MV-4-11 (cell line): ENCODE results near the gene NEK7.
"Not testable (repeated sequence)": the region's sequence is repeated elsewhere in the genome, so short reads cannot be mapped to it uniquely, and the experiment has no call there.

Experiments
- DNase-seq: peaks from one replicate; lab custom pipeline; 2025; lab: John Stamatoyannopoulos, UW

NEK7 gene

DNA sequence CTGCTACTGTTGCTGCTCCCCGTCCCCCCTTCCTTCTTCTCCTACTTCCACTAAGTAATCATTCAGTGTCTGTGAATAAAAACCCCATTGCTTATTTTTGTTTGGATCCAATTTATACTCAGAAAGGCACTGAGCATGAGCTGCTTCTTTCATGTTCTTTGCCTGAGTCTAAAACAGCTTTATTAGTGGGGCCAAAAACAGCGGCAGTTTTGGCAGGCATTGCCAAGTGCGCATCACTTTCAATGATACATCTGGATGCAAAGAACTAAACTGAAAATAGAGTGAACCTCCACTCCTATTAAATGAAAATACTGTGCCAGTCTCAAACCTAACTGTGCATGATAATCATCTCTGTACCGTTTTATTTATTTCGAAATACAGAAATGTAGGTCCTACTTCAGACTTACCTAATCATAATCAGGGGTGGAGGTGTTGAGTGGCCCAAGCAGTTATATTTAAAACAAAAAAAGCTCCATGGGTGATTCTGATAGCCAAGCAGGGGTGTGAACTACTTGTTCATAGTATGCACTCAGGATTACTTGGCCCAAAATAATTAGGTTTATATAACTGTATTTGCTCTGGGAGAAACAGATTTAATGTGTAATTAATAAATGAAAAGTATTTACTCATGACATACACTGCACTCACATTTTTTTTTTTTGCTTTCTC lies 48.4 kb downstream of the NEK7 start:
- DNase-seq = no peak

DNA sequence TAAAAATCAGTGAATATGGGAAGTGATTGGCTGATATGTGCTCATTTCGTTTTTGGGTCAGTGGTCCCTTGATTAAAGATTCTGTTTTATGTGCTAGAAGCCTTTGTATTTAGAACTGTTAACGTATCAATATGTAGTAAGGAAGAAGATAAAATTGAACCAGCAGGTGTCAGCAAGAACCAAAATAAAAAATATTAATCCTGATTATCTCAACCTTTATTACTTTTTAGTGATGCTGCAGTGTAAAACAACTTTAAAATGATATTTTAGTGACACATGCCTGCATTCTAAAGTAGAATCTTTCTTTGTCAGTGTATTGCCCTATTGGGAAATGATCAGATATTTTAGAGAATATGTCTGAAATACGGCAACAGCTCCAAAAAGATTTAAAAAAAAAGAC lies 49.5 kb downstream of the NEK7 start:
- no peak for DNase-seq

DNA sequence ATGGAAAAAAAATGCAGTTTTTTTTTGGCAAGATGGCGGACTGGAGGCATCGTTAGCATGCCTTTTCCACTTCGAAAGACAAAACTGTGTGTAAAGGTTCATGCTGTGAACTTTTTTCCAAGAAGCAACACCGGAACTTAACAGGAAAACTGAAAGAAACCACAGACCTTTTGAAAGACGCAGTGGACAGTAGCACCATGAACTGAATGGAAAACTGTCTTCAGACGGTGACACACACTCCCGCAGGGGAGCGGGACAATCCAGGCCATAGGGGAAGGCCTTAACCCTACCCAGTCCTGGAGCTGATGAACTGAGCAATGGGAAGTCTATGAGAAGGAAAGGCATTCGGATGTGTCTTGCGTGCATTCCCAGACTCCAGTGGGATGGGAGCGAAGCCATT lies 54.9 kb downstream of the NEK7 start:
- no peak for DNase-seq

DNA sequence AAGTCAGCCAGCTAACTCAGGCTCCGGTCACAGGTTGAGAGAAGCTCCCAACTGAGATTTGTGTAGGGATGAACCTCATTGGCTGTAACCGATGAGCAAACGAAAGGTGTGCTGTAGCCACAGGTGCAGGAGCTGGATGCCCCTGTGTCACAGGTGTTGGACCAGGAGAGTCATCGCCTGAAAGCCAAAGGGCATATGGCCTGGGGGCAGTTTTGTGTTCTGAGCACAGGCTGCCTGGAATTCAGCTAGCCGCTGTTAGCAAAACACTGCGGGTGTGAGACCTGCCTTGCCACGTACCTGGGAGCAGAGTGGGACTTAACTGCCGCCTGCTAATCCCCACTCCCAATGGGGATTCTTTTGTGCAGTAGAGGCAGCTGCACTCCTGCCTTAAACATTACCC lies 55.3 kb downstream of the NEK7 start:
- DNase-seq = no peak

DNA sequence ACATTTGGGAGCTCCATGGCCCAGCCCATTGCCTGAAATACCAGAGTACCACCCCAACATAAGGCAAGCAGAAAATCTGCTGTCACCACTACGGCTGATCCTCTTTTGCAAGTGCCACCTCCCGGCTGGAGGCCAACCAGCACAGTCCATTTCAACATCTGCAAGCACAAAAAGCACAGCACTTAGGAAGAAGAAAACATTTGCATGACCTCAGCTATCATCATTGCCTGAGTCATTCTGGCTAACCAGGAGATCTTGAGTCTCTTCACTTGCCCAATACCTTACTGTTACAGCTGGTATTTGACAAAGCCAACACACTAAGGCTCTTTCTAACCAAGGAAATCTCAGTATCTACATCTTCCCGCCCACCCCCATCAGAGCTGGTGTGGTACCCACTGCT lies 55.9 kb downstream of the NEK7 start:
- peak; percentile 84 for DNase-seq

DNA sequence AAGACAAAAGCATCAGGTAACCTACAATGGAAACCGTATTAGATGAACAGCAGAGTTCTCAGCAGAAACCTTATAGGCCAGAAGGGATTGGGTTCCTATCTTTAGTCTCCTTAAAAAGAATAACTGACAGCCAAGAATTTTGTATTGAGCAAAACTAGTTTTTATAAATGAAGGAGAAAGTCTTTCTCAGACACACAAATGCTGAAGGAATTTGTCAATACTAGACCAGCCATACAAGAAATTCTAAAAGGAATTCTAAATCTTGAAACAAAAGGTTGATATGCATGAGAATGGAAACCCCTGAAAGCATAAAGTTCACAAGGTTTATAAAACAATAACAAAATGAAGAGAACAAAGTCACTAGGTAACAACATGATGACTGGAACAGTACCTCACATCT lies 58.1 kb downstream of the NEK7 start:
- no peak for DNase-seq

DNA sequence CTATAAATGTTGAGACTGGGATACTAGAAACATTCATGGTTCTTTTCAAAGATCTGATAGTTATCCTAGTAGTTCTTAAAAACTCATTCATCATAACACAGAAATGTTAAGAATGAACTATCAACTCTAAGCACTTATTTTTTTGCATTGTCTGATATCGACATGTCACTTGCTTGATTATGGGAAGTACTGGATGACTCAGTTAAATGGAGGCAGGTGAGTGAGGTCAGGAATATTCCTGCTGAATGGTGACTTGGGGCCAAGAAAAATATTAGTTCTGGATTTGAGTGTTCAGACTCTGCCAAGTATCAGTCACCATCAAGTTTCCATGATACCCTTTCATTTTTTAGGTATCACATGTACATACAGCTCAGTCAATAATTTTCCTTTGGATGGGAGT lies 63.6 kb downstream of the NEK7 start:
- no peak for DNase-seq

DNA sequence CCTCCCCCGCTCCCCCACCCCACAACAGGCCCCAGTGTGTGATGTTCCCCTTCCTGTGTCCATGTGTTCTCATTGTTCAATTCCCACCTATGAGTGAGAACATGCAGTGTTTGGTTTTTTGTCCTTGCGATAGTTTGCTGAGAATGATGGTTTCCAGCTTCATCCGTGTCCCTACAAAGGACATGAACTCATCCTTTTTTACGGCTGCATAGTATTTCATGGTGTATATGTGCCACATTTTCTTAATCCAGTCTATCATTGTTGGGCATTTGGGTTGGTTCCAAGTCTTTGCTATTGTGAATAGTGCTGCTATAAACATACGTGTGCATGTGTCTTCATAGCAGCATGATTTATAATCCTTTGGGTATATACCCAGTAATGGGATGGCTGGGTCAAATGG lies 70.2 kb downstream of the NEK7 start:
- not testable (repeated sequence) for DNase-seq

DNA sequence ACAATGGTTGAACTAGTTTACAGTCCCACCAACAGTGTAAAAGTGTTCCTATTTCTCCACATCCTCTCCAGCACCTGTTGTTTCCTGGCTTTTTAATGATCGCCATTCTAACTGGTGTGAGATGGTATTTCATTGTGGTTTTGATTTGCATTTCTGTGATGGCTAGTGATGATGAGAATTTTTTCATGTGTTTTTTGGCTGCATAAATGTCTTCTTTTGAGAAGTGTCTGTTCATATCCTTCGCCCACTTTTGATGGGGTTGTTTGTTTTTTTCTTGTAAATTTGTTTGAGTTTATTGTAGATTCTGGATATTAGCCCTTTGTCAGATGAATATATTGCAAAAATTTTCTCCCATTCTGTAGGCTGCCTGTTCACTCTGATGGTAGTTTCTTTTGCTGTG lies 70.7 kb downstream of the NEK7 start:
- not testable (repeated sequence) for DNase-seq

DNA sequence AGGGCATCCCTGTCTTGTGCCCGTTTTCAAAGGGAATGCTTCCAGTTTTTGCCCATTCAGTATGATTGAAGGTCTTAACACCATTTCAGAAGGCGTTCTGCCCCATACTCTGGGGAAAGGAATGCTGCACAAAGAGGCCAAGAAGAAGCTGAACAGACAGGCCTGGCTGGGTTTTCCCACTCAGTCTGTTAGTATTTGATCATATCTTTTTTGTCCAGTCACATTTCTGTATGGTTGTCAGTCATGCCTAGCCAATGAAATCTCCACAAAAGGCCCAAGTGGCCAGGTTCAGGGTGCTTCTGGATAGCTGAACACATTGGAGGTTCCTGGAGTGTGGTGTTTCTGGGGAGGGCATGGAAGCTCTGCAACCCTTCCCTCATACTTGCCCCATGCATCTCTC lies 72.1 kb downstream of the NEK7 start:
- DNase-seq = no peak

DNA sequence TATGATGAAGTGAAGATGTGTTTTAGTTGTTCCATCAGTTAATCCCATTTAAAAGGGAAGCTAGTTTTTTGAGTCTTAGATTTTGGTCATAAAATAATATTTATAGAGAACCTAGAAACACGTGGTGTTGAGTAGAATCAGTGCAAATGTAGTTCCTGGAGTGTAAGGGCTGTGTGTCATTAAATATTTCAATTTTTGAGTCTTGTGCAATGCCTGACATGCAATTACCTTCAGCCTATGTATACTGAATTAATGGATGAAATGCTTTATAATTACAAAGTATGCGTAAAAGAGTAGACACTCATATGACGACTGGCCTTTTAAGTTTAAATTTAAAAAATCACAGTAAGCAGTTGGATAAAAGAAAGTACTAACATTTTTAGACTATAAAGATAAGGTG lies 75.0 kb downstream of the NEK7 start:
- DNase-seq = no peak

DNA sequence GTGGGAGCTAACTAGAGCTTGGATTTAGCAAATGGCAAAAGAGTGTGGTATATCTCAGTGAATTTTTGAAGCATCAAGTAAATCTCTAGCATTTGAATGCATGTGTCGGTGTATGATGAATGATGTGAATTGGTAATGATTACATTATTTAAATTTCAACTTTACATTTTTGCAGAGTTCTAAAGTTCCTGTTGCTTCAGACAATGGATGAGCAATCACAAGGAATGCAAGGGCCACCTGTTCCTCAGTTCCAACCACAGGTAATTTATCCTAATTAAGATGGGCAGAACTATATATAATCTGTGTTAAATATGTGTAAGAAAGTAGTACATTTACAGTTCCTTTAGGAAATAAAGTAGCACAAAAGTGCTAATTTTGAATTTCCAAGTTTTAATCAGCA lies 75.6 kb downstream of the NEK7 start:
- DNase-seq = no peak

DNA sequence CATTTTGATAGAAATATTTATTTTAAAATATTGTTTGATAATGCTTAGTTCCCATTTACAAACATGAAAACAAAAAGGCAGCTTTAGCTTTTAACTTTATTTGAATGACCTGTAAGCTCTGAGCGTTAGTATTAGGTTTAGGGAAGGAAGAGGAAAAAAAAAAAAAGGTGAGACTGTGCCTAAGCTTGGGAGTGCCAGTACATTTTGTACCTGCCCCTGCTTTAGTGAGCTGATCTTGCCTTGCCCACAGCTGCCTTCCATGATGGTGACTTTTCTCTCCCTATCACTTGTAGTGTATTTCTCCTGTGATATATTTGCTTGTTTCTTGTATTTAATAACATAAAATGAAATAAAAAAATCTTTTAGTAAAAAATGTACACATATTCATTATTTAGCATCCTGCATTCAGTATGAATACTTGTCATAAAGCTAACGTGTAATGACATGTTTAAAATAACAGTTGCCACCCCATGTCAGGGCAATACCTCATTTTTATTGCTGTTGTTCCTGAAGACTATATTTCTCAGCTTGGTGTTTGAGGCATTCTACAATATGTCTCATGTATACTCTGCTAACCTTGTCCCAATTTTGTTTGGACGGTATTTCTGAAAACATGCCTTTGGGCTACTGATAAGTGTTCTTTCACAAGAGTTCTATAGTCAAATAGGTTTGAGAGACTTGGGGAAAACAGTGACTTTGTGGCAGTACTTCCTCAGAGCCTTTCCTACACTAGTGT lies 76.3 kb downstream of the NEK7 start:
- no peak for DNase-seq

DNA sequence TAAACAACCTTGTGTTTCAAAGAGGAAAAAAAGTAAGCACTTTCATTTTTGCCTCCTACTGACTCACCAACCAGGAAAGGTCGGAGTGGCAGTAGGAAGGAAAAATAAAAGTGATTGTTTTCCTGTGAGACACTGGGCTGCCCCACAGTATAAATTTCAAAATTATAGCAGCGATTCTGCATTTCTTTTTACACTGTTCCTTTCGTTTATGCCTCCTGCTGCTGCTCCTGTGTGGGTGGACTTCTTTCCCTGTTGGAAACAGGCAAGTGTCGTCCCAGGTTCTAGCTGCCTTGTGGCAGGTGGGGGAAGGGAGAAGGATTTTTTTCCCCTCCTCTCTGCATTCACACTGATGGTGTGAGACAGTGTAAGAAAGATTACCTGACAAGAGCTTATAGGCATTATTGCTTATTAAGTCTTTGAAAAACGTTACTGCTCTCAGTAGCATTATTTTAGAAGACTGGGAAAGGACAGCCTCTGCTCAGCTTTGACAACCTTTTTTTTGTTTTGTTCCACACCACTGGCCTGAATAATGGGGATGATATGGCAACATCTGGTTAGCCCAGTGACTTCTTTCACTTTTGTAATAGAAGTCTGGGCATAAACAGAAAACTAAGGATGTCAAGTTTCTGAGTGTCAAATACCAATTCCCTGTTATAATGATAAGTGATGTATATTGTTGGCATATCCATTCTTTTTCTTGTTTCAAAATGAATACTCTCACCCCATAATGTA lies 77.9 kb downstream of the NEK7 start:
- no peak for DNase-seq

DNA sequence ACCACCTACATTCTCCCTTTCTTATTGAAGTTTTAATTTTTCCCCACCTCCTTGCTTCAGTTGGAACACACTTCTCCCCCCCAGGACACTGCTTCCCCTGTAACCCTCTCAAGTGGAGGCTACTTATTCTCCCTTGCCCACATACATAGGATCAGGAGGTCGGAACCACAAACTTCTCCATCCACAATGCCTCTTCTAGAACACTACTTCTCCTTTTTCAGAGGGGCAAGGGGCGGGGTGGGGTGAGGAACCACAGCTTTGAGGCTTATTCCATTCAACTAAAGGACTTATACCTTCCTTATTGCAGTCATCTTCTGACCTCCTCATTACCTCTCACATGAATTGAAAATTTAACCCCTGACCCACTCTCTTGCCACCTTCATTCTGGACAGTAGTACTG lies 81.3 kb downstream of the NEK7 start:
- DNase-seq = peak; percentile 96

DNA sequence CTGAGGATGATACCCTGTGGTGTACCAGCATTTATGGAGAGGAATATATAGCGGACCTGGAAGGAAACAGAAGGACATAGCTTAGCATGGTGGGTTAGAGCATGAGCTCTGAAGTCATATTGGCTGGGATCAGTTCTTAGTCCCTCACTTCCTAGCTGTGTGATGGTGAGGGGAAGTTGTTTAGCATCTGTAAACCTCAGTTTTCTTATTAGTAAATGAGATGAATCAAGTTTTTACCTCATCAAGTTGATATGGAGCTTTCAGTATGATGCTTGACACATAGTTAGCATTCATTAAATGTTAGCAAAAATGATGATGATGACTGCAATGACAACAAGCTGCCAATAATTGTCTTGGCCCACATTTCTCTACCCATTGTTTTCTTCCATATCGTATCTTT lies 84.8 kb downstream of the NEK7 start:
- DNase-seq = no peak

DNA sequence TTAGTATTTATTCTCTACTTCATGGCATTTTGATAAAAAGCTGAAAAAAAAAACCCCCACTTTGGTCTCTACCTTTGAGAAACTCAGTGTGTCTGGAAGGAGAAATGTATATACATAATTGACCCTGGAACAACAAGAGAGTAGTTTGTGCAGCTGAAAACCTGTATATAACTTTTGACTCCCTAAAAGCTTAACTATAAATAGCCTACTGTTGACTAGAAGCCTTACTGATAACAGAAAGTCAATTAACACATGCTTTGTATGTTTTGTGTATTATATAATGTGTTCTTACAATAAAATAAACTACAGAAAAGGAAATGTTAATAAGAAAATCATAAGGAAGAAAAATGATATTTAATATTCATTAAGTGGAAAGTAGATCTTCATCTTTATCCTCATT lies 88.0 kb downstream of the NEK7 start:
- DNase-seq = no peak

DNA sequence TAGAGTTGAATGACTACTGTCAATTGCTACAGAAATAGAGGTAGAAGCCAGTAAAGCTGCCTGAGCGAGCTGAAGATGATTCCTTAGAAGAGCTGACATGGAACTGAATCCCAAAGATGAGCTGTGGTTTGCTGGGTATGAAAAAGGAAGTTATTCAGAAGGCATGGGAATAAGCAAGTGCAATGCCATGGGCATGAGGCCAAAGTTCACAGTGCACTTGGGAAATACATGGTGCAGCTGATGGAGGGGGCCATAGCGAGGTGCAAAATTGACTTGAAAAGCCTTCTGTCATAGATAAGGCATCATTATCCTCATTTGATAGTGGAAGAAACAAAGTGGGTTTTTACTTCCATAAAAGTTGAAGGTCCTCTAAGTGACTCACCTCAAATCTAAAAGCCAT lies 88.6 kb downstream of the NEK7 start:
- DNase-seq = peak; percentile 35

DNA sequence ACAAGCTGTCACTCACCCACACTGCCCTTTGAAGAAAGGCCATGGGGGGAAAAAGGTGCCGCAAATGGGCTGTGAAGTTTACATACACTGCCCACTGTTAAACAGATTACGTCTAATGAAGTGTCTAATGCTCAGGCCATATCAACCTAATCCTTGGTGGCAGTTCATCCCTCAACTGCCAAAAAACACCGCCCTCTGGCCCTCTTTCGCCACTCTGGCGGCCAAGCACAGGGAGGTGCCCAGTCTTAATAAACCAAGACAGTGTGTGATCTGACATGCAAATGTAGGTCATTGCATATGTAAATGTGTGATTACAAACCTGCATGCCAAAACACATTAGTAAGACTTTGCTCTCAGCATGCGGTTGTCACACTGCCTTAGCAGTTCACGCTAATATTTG lies 89.5 kb downstream of the NEK7 start:
- no peak for DNase-seq

DNA sequence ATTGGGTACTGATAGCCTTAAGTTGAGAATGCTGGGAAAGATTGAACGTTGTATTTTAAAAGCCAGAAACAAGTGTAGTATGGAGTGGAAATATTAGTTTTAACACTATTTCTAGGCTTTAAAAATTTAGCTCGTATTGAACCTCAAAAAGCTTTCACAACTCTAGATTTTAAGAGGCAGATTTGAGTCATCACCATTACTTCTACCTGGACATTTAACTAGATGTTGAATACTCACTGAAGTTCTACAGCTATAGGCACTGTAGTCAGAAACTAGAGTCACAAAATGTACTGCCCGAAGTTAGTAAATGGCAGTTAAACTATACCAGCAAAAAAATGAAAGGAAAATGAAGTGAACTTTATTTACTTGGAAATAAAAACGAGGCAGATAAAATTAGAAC lies 96.5 kb downstream of the NEK7 start:
- DNase-seq = no peak

DNA sequence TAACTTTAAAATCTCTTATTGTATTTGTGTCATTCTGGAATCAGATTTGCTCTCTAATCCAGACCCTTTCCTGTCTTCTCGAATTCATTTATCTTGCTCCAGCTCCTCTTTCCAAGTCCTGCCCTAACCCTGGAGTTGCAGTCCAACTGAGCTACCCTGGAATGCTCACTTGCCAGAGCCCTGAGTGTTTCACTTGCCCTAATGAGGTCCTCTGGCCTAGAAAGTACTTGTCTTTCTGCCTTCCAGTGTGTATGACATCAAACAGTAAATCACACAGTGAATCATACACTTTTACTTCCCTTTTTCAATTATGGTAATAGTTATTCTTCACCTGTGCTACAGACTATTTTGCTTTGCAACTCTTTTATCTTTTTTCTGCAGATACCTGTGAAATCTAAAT lies 96.9 kb downstream of the NEK7 start:
- peak; percentile 82 for DNase-seq

DNA sequence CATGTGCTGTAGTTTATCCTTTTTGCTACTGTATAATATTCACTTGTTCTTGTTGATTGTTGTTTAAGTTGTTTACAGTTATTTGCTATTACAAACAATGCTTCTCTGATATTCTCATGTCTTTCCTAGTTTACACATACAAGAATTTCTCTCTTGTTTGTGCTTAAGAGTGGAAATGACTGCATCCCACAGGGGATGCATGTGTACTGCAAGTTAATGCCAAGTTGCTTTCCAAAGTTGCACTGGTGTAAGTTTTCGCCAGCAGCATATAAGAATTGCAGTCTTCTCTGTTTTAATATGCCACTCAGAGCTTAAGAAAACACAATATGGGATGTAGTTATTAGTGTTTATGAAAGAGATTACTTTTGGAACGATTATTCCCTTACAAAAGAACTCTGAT lies 97.7 kb downstream of the NEK7 start:
- DNase-seq = no peak

DNA sequence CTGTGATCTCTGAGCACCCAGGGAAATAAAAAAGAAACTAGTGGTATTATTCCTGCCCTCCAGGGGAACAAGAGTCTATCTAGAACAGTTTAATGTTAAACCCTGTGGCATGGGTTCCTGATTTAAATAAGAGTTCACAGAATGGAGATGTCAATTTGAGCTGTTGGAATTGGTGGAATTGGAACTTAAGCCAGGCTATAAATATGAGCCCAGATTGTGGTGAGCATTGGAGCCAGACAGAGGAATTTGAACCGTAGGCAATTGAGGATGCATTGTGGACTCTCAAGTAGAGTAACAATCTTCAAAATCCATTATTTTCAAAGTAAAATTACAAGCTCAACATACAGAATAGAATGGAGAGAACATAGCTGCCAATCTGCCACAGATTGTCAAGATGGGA lies 98.2 kb downstream of the NEK7 start:
- no peak for DNase-seq
